GM12874 (cell line): ENCODE results near the gene HIBADH.

ENCODE experiments used
- TF ChIP-seq, protein P1 (sequence below): IDR thresholded peaks from 2 replicates; pipeline ENCODE4 v1.5.1; 2011; ENCODE audit warnings: low read depth, mild to moderate bottlenecking, control low read depth, low read length, moderate library complexity; ENCODE audit not compliant: insufficient read depth

Gene HIBADH

GRCh38 chr7:27700501-27700900 is 37.8 kb upstream of the HIBADH start:
- TF ChIP-seq, protein P1, sequence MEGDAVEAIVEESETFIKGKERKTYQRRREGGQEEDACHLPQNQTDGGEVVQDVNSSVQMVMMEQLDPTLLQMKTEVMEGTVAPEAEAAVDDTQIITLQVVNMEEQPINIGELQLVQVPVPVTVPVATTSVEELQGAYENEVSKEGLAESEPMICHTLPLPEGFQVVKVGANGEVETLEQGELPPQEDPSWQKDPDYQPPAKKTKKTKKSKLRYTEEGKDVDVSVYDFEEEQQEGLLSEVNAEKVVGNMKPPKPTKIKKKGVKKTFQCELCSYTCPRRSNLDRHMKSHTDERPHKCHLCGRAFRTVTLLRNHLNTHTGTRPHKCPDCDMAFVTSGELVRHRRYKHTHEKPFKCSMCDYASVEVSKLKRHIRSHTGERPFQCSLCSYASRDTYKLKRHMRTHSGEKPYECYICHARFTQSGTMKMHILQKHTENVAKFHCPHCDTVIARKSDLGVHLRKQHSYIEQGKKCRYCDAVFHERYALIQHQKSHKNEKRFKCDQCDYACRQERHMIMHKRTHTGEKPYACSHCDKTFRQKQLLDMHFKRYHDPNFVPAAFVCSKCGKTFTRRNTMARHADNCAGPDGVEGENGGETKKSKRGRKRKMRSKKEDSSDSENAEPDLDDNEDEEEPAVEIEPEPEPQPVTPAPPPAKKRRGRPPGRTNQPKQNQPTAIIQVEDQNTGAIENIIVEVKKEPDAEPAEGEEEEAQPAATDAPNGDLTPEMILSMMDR: no peak

- TF ChIP-seq, protein P1: no peak
Measured at GRCh38 chr7:27699751-27700150, 37.1 kb upstream of the HIBADH start.

- TF ChIP-seq, protein P1: no peak
Measured at GRCh38 chr7:27697861-27698430, 35.3 kb upstream of the HIBADH start.

GRCh38 chr7:27695096-27695495 is 32.4 kb upstream of the HIBADH start:
- TF ChIP-seq, protein P1: no peak

DNA sequence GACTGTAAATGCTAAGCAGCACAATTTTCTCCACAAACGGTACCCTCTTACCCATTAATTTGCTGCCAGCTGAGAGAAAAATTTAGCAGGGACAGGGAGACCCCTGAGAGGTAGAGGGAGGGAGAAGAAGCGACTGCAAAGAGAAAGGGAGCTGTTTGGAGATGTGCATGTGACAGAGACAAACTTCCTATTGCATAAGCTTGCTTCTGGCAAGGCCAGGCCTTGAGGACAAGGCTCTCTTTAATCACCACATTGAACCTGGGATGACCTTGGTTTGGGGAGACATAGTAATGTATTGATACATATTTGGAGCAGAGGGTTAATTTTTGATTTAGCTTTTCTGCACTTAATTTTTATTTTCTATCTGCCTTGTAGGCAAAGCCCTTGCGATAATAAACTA is 31.1 kb upstream of the HIBADH start:
- TF ChIP-seq, protein P1: no peak

GRCh38 chr7:27690649-27691048 is 28.0 kb upstream of the HIBADH start:
- TF ChIP-seq, protein P1: no peak

DNA sequence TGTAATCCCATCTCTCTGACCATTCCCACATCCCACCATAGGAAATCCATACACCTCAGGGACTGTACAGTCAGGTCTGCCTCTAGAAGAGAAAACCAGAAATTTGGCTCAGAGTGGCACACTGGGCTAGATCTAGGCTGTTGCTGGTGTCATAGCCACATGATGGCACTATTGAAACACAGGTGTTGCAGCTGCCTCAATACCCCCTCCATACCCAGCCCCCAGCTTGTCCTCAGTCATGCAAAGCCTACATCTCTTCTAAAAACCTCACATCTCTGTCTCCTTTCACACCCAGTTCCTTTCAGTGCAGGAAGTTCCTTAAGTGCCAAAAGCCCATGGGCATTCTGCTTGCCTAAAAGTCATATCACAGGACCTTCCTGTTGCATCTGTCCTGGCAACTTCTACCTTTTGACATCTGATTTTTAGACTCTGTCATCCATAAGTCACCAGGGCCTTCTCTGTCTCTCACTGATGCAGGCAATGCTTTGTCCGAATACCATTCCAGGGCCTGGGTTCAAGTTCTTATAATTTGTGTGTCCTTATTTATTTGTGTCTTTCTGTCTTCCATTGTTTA is 27.0 kb upstream of the HIBADH start:
- TF ChIP-seq, protein P1: peak; percentile 45
